GM21390 (cell line): Measurements from ENCODE around the gene CAMK2A.

ENCODE experiments used
- ATAC-seq: cut with Tn5 transposase; IDR thresholded peaks from one replicate; pipeline ENCODE4 v1.9.1; 2021; ENCODE audit not compliant: unreplicated experiment

CAMK2A gene

GRCh38 chr5:150175076-150175475 is 114.5 kb downstream of the CAMK2A start:
- ATAC-seq = no peak

GRCh38 chr5:150174285-150174684 is 115.3 kb downstream of the CAMK2A start:
- no peak for ATAC-seq

DNA sequence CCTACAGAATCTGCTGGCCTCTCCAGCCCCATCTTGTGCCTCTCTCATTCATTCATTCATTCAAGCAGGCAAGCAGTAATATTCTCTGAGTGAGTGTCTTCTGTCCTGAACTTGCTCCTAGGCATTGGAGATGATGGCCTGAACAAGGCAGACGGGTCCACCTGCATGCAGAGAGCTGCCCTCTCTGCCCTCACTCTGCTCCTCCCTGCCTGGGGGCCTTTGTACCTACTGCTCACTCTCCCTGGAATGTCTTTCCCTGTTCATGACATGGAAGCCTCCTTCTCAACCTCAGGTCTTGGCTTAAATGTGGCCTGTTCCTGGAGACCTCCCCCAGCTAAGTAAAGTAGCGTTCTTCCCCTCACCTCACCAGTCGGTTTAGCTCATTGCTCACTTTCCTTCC is 116.4 kb downstream of the CAMK2A start:
- no peak for ATAC-seq

DNA sequence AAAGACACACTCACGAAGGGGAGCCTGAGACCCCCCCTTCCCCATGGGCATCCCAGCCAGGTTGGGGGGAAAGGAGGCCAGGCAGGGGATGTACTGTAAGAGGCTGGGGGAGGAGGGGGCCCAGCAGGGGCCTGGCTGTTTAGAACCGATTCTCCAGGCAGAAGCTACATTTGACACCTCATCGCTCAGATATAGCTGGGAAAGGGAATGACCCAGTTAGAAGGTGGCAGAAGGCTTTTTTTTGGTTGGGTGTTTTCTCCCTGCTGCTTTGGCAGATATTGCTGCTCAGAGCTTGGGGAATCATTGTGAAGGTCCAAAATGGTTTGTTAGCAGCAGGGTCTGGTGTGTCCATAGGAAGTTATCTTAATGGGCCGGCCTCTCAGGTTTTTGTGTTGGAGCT is 117.0 kb downstream of the CAMK2A start:
- ATAC-seq = no peak

DNA sequence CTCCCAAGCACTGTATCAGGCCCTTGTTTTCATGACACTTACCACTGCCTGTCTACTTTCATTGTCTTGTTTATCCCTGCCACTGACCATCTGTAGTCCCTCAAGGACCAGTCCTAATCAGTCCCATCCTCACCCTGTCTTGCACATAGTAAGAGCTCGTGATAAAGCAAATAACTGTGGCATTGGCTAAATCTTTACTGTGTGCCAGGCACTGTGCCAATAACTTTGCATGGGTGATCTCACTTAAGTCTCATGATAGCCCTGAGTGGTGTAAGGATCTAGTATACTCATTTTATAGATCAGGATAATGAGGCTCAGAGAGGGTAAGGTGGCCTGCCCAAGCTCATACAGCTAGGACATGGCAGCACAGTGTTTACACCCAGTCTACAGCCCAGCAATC is 117.4 kb downstream of the CAMK2A start:
- ATAC-seq = no peak
